OCI-LY3 (cell line): Measurements from ENCODE around the gene GOLGA6L1.
"Not testable (repeated sequence)": the region's sequence is repeated elsewhere in the genome, so short reads cannot be mapped to it uniquely, and the experiment has no call there.

Experiments
- EZH2phosphoT487 ChIP-seq: fragments of 200-600 bp; shearing (Covaris generic); IDR thresholded peaks from 2 replicates; pipeline ENCODE4 v1.6.1; 2018; ENCODE audit warnings: antibody characterized with exemption, mixed run types, low read depth
- TF ChIP-seq, protein P1 (sequence below): fragments of 200-600, 300-600 bp; sonication (generic); IDR thresholded peaks from 2 replicates; pipeline ENCODE4 v1.5.1; 2014; ENCODE audit warnings: antibody characterized with exemption, low read length, low read depth

DNA sequence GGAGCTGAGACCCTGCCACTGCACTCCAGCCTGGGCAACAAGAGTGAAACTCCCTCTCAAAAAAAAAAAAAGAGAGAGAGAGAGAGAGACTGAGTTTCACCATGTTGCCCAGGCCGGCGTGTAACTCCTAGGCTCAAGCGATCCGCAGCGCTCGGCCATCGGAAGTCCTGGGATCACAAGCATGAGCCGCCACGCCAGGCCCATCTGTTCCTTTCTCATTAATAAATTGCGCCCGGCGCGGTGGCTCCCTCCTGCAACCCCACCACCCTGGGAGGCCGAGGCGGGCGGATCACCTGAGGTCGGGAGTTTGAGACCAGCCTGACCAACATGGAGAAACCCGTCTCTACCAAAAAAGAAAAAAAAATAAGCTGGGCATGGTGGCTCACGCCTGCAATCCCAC, 39.0 kb upstream of the GOLGA6L1 start:
- TF ChIP-seq, protein P1, sequence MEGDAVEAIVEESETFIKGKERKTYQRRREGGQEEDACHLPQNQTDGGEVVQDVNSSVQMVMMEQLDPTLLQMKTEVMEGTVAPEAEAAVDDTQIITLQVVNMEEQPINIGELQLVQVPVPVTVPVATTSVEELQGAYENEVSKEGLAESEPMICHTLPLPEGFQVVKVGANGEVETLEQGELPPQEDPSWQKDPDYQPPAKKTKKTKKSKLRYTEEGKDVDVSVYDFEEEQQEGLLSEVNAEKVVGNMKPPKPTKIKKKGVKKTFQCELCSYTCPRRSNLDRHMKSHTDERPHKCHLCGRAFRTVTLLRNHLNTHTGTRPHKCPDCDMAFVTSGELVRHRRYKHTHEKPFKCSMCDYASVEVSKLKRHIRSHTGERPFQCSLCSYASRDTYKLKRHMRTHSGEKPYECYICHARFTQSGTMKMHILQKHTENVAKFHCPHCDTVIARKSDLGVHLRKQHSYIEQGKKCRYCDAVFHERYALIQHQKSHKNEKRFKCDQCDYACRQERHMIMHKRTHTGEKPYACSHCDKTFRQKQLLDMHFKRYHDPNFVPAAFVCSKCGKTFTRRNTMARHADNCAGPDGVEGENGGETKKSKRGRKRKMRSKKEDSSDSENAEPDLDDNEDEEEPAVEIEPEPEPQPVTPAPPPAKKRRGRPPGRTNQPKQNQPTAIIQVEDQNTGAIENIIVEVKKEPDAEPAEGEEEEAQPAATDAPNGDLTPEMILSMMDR = not testable (repeated sequence)
- not testable (repeated sequence) for TF ChIP-seq EZH2phosphoT487
